GM19035 (cell line): ENCODE measurements around the gene MICAL3.

ENCODE experiments used
- ATAC-seq: cut with Tn5 transposase; IDR thresholded peaks from one replicate; pipeline ENCODE4 v1.9.1; 2021; ENCODE audit not compliant: unreplicated experiment

Gene MICAL3

DNA sequence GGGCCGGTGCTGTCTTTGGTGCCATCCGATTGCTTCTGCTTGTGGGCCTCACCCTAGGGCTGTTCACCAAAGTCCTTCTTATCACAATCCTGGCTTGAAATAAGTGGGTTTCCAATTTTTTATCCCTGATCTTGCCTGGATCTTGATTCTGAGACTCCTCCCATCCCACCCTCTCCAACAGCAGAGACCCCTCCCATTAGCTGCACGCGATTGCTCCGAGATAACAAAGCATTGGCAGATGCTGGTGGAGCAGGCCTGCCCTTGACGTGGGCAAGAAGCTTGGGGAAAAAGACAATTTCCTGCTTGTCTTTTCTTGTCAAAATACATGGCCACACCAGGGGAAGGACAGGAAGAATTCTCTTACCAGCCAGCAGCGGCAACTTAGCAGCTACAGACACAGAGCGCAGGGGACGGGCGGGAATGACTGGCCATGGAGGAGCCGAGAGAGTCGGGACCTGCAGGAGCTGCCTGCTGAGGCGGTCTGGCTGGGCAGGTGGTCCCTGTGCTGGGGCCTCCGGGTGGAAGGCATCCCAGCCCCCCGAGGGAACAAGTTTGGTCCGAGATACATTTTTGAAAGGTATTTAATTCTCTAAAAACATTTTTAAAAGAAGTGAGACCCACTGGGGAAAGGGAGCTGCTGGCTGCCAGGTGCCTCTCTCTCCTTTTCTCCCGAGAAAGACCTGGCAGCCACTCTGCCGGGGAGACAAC, 240.4 kb downstream of the MICAL3 start:
- no peak for ATAC-seq

DNA sequence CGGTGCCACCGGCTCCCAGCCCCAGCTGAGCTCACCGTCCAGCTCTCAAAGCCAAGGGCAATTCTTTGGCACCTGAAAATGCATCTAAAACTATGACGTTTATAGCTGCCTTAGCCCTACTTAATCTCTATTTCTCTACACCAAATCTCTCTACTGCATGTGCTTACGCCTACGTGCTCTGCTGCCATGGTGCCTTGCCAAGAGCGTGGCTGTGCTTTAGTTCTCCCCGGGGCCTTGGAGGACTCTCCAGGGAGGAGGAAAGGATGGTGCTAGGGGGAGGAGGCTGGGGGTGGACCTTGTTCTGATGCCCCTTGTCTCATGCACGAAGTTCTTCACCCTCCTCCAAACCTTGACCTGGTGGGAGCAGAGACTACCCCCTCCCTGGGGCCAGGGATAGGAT, 241.0 kb downstream of the MICAL3 start:
- no peak for ATAC-seq

DNA sequence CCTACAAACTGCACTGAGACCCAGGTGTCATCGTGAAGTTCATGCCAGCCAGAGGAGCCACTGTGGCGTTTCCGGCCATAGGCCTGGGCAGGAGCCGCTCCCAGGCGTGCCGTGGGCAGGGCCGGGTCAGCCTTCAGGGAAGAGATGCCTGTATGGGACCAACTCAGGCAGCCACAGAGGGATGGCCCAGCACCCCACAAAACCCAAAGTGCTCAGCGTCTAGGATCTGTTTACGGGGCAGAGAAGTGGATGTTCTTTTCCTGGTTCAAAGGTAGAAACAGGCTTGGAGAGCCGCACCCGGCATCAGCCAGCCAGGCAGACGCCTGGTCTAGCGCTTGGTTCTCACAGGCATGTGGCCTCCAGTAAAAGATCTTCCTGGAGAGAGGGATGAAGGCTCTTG, 241.7 kb downstream of the MICAL3 start:
- ATAC-seq: no peak

DNA sequence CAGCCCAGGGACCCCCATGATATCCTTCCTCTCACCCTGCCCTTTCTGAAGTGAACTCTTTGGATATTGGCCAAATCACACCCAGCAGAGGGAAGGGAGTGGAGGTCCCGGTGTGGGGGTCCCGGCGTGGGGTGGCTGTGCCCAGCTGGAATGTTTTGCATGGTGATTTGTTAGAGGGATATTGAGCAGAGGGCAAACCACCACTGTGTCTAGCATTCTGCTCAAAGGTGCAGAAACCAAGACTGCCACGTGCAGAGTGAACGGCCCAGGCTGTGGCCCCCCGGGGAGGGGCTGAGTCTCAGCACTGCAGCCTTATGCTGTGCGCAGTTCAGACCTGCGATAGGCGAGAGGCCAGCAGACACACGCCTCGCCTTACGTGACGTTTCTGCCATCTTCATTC, 242.2 kb downstream of the MICAL3 start:
- no peak for ATAC-seq

DNA sequence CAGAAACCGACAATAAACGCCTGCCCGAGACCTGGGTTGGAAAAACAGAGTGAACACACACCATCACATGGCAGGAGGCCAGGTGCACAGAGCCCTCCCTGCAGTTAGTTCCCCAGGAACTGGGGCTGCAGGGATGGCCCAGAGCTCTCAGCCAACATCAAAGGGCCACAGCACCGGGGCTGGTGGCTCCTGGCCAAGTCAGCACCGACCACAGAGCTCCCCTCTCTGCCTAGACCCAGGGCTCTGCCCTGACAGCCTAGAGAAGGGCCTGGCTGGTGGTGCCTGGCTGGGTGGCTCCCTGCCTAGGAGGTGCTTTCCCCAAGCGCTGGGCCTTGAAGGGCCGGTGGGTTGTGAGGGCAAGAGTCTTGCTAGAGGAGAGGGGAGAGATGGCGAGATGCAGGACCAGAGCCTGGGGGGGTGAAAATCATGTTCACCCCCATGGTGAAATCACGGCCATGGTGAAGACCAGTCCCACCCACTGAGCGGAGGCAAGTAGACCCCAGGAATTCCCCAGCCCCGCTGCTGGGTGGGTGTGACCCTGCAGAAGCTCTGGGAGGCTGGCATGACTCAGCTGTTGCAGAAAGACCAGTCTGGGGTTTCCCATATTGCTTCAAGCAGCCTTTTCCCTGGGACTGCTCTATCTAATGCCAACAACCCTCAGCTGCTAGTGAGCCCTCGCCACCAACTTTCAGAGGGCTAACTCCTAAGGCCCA, 242.9 kb downstream of the MICAL3 start:
- no peak for ATAC-seq

DNA sequence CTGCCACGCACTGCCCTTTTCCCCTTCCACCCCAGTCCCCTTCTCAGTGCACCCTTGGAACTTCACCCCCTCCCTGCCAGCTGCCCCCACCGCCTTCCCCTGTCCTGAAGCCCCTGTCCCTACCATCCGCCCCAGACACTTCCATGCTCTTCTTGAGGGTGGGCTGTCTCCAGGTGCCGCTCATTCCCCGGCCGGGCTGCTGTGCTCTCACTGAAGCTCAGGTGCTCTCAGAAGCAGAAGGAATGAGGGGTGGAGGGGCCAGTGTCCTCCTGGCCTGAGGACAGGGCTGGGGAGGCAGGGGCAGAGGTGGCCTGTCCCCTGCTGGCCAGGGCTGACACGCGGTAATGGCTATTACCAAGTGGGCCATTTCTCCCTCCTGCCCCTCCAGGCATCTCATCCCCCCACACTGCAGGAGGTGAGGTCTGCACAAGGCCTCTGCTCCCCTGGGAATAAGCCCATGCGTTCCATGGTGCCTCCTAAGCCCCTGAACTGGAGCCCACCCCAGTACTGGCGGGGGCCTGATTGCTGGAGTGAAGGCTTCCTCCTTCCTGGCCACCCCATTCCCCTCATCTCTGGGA, 243.5 kb downstream of the MICAL3 start:
- ATAC-seq: no peak

DNA sequence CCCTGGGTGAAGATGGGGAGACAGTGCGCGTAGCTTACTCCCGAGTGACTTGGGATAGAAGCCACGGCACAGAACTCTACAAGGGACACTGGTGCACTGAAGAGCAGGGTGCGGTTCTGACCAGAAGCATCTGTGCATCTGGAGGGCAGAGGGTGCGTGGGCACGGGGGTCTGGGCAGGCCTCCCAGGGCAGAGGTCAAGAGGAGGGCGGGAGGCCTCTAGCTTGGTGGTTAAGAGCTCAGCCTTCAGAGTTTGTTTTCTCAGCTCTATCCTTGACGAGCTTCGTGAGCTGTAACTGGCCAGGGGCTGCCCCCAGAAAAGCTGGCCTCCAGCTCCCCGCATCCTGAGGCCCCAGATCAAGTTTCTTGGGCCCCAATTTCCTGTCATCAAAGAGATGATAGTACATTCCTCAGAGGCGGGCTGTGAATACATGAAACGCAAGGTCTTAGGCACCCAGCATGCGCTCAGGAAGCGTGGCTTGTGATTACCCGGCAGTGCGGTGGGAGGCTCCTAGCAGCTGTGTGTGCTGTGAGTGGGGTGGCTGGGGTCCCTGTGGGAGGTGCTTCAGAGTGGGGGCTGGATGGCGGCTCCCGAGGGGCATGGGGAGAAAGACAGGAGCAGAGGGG, 244.1 kb downstream of the MICAL3 start:
- no peak for ATAC-seq

DNA sequence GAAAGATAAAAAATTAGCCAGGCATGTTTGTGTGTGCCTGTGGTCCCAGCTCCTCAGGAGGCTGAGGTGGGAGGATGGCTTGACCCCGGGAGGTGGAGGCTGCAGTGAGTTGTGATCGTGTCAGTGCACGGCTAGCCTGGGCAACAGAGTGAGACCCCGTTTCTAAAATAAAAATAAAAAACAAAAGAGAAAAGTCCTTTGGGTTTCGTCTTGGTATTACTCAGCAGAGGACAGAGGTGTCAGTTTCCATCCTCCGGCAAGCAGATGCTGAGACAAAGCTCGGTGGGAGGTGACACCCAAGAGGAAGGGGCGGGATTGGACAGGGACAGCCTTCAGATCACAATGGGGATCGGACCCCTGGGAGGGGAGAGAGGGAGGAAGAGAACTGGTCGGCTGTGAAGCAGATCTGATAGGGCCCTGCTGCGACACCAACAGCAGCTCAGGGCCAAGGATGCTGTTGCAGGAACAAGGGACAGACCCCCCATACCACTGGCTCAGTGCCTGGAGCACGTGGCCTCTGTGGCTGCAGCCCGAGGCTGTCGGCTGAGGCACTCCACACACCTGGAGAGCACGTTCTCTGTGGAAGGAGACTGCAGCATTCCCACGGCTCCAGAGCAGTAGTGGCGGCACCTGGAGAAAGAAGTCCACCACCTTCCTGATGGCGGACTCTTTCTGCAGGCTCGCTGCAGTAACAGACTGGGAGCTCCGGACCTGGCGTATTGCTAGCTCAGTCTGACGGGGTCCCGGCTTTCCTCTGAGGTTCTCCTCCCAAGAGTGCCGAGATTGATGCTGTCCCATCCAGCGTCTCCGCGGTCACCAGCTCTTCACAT, 244.9 kb downstream of the MICAL3 start:
- no peak for ATAC-seq

DNA sequence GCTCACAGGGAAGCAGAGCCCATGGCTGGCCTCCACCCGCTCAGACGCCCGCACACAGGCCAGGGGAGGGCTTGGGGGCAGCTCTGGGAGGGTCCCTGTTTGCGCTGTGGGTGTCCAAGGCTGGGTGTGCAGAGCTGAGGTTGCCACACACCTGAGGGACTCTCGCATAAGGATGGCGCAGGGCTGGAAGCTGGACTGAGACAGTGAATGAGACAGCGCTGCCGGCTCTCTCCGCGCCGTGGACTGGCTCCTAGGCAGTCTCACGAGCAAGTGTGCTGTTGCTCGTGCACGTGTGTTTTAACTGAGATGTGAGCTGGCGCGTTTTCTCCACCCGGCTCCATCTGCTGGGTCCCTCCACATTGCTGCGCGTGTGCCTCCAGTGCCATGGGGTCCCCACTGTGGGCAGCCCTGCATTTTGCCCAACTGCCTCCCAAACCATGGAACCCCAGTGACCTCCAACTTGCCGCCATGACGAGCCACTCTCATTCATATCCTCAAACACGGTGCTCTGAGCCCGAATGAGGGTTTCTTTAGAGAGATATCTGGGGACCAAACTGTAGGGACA, 245.9 kb downstream of the MICAL3 start:
- no peak for ATAC-seq

DNA sequence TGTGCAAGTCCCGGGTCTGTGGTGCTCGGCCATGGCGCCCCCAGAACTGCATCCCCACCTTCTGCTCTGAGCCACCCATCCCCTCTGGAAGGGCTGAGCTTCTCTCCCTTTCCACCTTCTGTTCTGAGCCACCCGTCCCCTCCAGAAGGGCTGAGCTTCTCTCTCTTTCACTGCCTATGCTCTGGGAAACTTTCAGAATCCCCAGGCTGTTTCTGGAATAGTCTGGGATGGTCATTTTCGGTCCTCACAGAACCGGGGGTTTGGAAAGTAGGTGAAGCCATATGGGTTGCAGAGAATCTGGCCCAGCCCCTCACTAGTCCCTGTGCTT, 246.7 kb downstream of the MICAL3 start:
- no peak for ATAC-seq

DNA sequence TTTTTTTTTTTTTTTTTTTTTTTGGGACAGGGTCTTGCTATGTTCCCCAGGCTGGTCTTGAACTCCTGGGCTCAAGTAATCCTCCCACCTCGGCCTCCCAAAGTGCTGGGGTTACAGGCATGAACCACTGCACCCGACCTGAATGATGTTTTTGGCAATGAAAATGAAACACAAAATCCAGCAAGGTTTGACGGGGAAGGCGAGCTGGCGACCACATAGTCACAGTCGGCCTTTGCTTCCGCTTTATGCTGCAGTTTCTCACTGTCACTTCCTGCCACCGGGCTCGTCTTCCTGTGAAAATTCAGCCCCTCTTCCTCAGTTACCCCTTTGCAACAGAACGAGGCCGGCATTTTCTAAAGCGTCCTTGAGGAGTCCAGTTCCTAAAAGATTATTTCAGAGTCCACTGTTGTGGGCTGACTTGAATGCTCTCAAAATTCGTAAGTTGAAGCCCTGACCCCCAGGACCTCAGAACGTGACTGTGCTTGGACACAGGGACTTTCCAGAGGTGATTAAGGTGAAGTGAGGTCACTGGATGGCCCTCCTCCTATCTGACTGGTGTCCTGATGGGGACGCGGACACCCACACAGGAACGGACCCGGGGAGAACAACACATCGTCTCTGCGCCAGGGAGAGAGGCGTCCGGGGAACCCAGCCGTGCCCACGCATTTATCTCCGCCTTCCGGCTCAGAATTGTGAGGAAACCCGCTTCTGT, 247.2 kb downstream of the MICAL3 start:
- ATAC-seq: peak; percentile 36

DNA sequence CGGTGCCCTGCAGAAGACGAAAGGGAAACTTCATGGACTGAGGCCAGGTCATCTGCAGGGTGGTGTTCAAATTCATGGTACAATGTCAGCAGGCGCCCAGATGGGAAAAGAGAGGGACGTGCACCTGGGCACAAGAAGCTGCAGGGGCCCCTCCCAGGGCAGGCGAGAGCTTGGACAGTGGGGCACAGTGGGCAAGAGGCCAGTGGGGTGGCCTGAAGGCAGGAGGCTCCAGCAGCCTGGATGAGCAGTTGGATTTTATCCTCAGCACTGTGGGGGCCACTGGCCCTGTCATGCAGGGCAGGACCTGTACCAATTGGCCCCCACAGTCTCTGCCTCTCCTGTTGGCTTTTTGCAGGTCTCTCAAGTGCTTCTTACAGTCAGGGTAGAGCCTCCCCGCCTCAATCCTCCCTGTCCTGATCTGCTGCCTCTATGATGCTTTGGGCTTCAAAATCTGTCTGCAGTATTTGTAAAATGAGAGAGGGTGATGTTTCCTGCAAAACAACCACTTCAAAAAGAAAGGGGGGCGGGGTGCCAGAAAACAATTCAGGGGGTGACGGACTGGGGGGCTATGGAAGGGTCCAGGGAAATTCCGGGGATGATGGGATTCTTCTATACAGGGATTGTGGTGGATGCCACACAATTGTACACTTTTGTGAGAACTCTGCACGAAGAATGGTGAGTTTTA, 248.4 kb downstream of the MICAL3 start:
- no peak for ATAC-seq

DNA sequence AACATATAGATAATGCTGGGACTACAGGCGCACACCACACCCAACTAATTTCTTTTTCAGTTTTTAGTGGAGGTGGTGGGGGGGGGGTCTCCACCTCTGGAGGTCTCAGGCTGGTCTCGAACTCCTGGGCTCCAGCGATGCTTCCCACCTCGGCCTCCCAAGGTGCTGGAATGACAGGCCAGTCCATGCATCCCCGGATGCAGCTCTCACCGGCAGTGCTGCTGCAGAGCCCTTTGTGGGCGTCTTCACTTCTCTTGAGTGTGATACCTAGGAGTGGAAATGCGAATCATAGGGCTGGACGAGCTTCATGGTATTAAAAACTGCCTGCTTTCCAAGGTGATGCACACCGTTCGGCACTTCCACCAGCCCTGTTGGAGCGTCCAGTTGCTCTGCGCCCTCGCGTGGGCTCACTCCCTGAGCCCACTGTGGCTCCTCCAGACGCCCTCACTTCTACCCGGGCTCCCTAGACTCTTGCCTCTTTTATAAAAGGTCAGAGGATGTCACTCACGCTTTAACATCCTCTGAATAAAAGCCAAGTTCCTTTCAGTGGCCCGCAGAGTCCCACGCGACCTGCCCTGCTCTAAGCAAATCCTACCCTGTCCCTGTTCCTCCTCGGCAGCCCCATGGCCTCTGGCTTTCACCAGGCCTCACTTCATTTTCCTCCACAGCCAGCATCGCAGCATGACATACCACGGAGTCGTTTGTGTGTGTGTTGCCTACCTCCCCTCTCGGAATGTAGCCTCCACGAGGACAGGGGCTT, 249.3 kb downstream of the MICAL3 start:
- ATAC-seq: no peak

DNA sequence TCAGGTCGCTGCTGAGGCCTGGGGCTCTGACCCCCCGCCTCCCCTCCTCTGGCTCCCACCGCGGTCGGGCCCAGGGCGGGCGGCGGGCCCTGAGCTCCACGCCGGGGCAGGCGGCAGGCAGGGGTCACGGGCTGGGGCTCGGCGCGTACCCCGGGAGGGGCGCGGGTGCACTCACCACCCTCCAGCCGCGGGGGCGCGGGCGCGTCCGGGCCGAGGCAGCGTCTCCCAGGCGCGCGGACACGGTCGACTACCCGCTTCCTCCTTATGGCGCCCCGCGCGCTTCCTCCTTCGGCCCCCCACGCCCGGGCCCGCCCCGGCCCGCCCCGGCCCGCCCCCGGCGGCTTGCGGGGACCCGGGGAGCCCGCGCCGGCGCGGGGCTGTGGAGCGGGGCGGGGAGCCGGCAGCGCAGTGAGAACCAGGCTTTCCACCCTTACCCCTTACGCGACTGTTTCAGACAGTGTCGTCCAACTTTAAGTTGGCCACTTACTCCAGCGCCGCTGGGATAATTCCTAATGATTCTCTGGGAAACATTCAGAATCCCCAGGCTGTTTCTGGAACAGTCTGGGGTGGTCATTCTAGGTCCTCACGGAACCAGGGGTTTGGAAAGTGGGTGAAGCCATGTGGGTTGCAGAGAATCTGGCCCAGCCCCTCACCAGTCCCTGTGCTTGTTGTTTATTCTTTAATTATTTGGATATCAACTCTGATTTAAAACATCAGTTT, 250.0 kb downstream of the MICAL3 start, which contains the start of gene BID:
TSS of gene BID (minus strand) at position 264 of the 720 bp plus-strand sequence. CDS start 24,353 bp downstream, outside the sequence.
- no peak for ATAC-seq

DNA sequence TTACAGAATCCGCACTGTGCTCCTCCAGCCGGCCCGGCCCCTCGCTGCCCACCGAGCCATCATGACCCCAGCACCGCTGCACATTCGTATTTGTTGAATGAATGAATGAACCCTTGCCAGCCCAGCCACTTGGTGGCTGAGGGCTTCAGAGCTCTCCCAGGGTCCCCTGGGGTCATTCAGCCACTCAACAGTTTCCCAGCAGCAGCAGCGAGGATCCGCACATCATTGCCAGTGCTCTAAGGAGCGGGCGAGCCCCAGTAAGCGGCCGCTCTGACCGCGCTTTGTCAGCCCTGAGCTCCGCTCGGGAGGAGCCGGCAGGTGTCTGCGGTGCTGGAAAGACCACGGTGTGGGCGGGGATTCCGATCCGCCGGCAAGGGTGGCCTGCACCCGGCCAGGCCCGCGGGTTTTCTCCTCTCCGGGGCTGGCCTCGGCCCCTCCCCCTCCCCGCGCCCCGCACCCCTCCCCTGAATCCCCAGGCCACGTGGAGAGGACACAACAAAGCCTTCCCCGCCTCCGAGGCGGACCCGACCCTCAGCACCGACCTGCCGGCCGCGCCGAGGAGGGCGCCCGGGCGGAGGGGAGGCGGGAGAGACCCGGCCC, 250.7 kb downstream of the MICAL3 start:
- ATAC-seq: no peak

DNA sequence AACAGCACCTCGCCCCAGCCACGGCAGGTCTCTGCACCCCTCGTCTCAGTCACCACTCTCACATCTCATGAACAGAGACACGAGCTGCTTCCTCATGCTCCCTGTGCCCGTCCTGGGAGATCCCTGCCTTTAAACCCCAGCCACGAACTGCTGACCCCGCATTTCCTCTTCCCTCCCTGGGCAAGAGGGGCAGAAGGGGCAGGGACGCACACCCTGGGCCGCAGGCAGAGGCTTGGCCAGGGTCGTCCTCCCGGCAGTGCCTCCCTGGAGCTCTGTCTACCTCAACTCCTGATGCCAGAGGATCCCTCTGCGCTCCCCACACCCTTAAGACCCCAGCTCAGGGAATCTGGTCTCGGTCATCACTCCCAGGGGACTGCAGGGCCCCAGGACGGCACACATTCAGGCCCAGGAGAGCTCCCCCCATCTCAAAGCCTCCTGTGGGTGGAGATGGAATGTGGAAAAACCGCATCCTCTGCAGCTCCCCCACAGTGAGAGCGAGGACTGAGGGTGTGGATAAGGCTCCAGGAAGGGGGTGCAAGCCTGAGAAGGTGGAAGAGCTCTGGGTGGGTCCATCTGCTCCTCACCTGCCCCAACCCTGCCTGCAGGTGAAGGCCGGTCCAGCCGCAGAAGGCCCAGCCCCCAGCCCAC, 251.3 kb downstream of the MICAL3 start:
- ATAC-seq: no peak

DNA sequence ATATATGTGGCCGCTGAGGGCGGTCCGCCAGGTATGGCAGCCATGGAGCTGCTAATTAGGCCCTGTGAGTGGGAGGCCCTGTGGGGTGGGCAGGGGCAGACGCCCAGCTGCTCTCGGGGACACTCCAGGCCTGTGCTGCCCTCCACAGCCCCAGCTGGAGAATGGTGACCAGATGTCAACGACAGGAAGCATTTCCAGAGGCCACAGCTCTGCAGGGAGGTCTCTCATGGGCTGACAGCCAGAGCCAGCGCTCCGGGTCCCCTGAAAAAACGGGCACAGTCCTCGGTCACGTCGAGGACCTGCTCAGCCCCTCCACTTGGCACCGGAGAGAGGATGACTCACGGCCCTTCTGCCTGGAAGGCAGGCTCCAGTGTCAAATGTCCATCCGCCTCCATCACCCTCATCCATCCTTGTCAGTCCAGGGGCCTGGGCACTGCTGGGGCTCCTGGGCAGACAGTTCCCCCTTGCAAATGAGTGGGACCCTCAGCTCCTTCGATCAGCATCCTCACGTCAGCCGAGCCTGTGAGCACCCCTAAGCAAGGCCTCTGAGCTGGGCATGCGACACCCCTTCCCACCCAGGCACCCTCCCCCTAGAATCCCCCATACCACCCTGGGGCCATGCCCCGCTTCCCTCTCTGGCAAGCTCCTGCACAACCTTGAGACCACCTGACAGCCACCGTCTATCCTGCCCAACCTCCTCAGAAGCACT, 252.0 kb downstream of the MICAL3 start:
- ATAC-seq: no peak
